Measurements from ENCODE around the gene DLG2. TPM values are rescaled to one million over a fixed set of nuclear protein-coding genes. Genes with fewer than 3 reads are reported as not detected.

Gene DLG2
- total RNA-seq, 1 donor: 1.1 TPM

GRCh38 chr11:84106541-84106940 lies 1520.6 kb downstream of the DLG2 start:
- no peak for DNase-seq (ENCODE audit: low read depth in 2 of 3, low spot score in 2 of 3)

DNA sequence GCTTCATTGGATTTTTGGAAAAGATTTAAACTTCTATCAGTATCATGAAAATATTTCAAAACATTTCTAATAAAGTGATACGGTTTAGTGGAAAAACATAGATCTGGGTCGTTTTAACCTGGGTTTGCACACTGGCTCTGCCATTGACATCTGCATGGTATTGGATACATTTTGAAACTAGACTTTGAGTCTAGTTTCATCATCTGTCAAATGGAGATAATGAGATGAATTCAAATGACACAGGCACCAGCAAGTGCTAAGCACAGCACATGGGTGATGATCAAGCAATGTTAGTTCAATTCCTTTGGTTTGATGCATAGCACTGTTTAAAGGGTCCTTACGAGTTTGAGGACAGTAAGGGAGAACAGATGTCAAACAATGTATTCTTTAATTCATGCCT lies 1522.0 kb downstream of the DLG2 start:
- no peak for DNase-seq (ENCODE audit: low read depth in 2 of 3, low spot score in 2 of 3)

- DNase-seq (ENCODE audit: low read depth in 2 of 3, low spot score in 2 of 3): no peak
Observed at GRCh38 chr11:84103096-84103495, 1524.0 kb downstream of the DLG2 start.

DNA sequence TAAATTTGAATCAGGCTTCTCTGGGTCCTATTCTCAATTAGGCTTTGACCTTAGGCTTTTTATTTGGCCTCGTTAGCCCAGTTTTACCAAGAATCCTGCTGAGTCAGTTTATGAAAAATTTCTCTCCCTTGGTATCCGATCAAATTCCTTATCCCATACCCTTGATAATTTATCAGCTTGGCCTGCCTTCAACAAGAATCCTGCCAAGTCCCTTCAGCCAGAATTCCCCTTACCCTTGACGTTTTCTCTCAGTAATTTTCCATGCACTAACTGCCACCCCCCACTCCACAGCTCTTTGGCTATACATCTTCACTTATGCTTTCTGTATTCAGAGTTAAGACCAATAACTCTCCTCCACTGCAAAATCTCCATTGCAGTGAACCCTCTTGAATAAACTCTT lies 1530.0 kb downstream of the DLG2 start:
- DNase-seq (ENCODE audit: low read depth in 2 of 3, low spot score in 2 of 3): no peak

DNA sequence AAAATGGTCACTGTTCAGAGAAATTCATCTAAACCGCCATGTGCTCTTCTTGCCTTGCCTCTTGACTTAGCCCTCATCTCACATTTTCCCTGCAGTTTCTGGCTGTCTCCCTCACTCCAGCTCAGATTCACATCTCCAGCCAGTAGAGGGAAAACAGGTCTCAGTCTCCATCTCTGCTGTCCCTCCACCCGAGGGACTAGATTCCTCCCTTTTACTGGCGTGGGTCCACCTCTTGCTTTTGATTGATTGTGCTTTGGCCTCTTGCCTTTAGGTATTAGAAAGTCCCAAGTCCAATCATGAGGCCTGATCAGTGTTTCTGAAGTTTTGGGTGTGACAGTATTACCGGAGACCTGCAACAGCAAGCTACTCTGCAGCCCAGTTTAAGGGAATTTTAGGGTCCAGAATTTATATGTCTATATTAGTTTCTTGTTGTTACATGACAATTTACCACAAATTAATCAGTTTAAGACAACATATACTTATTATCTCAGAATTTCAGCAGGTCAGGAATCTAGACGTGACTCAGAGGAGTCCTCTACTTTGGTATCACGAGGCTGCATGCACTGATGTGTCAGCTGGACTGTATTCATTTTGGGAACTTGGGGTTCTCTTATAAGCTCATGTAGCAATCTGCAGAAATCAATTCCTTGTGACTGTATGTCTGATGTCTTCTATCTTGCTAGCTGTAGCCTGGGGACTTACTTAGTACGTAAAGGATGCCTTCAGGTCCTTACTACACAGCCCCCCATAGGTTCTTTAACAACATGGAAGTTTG lies 1535.7 kb downstream of the DLG2 start:
- no peak for DNase-seq (ENCODE audit: low read depth in 2 of 3, low spot score in 2 of 3)

DNA sequence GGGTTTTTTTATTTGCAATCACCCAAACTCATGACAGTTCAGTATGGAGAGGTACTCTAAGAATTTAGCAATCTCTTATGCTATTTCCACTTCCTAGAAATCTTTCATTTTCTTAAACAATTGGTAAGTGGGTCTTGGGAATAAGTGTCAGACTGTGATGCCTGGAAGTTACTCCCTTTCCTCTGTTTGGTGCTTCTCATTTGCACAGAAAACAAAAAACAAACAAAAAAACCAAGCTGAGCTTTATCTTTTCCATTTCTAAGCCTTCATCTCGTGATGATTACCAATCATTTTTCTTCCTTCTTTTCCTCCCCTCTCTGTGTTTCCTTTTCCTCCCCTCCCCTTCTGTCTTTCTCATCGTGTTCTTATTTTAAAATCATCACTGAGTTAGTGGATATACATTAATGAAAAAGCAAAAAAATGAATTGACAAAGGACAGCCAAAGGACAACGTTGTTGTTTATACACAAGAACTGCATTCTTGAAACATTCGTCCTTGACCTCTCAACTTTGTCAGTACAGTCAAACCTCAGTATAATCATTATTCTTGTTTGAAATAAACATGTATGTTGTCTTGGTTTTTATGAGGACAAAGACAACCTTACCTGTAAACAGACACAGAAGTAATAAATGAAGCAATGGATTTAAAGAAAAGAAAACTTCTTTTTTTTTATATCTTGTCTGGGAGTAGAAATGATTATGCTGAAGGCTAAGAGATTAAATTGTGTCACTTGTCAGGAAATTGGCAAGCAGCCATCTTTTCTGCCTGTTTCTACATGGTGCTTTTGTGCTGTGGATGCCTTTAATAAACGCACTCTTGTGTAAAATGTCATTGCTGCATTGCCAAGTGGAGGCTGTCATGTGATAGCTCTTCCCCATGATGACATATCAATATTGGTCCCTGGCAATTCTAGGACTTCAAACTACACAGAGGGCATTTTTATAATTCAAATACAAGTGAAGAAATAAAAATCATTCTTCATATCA lies 1537.8 kb downstream of the DLG2 start:
- DNase-seq (ENCODE audit: low read depth in 2 of 3, low spot score in 2 of 3): no peak

- no peak for DNase-seq (ENCODE audit: low read depth in 2 of 3, low spot score in 2 of 3)
Observed at GRCh38 chr11:84071851-84072250, 1555.3 kb downstream of the DLG2 start.

DNA sequence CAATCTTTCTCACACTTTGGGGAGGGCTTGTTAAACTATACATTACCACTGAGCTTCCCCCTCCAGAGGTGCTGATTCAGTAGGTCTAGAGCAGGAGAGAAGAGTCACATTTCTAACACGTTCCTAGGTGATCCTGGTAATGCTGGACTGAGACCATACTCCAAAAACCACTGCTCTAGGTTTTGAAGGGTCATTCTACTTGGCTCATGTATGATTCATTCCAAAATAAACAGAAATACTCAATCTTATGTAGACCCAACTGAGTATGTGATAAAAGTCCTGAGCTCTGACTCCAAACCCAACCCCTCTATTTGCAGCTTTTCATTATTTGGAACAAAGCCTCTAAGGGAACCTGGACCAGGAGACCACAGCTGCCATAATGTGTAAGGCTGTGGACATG lies 1558.1 kb downstream of the DLG2 start:
- DNase-seq (ENCODE audit: low read depth in 2 of 3, low spot score in 2 of 3): no peak

DNA sequence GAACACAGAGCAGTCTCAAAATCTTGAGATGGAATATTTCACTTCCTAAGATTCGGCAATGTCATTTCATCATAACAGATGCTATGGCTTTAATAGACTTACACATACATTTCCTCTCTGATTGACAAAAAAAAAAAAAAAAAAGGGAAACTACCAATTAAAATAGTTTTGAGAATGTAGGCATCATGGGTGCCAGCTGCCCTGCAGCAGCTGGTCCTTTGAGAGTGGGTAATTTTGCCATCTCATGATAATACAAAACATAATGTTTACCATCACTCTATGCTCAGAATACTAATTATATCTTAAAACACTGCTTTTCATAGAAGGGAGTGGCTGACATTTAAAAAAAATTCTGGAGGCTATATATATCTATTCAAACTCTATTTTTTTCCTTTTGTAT lies 1565.4 kb downstream of the DLG2 start:
- DNase-seq (ENCODE audit: low read depth in 2 of 3, low spot score in 2 of 3): no peak

- no peak for DNase-seq (ENCODE audit: low read depth in 2 of 3, low spot score in 2 of 3)
Observed at GRCh38 chr11:84056653-84057376, 1570.3 kb downstream of the DLG2 start.

- no peak for DNase-seq (ENCODE audit: low read depth in 2 of 3, low spot score in 2 of 3)
Observed at GRCh38 chr11:84045146-84045545, 1582.0 kb downstream of the DLG2 start.

GRCh38 chr11:84044706-84045105 lies 1582.4 kb downstream of the DLG2 start:
- no peak for DNase-seq (ENCODE audit: low read depth in 2 of 3, low spot score in 2 of 3)

- DNase-seq (ENCODE audit: low read depth in 2 of 3, low spot score in 2 of 3): no peak
Observed at GRCh38 chr11:84036664-84037194, 1590.4 kb downstream of the DLG2 start.

DNA sequence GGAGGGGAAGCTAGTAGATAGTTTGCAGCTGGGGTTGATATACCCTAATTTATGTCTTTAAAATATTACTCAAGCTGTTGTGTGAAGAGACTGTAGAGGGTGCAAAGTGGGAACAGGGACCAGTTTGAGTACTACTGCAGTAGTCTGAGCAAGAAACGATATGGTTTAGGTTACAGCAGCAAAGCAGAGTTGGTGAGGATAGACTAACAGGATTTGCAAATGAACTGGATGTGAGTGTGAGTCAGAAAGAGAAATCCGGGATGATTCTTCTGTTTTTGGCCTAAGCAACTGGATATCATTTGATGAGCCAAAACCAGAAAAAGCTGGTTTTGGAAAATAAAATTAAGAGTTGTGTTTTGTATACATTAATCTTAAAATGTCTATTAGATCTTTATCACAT lies 1591.5 kb downstream of the DLG2 start:
- DNase-seq (ENCODE audit: low read depth in 2 of 3, low spot score in 2 of 3): no peak

DNA sequence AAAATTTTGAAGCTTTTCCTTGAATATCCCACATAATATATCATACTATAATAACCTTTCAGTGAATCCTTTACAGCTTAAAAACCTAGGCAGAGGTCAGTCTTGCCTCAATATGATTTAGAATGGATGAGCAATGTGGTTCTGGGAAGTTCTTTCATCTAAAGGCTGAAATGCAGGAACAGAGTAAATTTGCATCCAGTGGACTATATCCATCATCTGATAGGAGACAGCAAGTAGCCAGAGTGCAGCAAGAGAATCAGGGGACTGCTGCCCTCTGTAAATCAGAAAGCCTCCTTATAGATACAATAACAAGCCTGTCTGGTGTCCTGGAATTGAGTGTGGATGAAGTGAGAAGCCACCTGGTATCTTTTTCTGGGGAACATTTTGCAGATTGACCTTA lies 1592.7 kb downstream of the DLG2 start:
- no peak for DNase-seq (ENCODE audit: low read depth in 2 of 3, low spot score in 2 of 3)

- DNase-seq (ENCODE audit: low read depth in 2 of 3, low spot score in 2 of 3): no peak
Observed at GRCh38 chr11:84024266-84024665, 1602.9 kb downstream of the DLG2 start.

- no peak for DNase-seq (ENCODE audit: low read depth in 2 of 3, low spot score in 2 of 3)
Observed at GRCh38 chr11:84022695-84023094, 1604.4 kb downstream of the DLG2 start.

- DNase-seq (ENCODE audit: low read depth in 2 of 3, low spot score in 2 of 3): no peak
Observed at GRCh38 chr11:84022201-84022600, 1604.9 kb downstream of the DLG2 start.

DNA sequence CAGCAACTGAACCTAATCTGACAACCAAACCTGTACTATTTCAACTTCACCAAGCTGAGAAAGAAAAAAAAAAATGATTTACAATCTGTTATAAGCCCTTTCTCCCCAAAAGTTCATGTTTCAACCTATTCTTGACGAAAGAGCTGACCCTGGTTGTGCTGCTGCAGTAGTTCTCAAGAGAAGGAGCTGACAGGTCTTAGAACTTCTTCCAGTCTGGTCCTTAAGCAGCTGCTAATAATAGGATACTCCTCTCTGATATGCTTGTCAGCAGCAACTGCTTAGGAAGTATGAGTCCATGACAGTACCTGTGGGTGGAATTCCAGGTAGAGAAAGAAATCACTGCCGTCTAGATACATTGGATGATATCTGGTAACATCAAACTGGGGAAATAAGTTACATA lies 1605.9 kb downstream of the DLG2 start:
- no peak for DNase-seq (ENCODE audit: low read depth in 2 of 3, low spot score in 2 of 3)

DNA sequence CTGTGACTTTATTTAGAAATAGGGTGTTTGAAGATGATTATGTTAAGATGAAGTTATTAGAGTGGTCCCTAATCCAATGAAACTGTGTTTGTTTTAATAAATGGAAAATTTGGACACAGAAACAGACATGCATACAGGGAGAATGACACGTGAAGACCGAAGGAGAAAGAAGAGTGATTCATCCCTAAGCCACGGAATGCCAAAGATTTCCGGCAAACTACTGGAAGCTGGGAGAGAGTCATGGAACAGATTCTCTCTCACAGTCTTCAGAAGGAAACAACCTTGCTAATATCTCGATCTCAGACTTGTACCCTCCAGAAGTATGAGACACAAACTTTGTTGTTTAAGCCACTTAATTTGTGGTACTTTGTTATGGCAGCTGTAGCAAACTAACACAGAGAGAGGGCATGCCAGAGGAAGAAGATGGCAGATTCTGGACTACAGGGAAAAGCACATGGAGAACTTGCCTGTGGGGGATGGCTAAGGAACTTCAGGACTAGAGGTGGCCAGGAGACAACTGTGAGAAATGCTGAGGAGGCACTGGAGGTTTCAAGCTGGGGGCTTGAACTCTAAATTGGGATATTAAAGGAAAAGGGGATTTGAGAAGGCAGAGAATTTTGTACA lies 1607.5 kb downstream of the DLG2 start:
- no peak for DNase-seq (ENCODE audit: low read depth in 2 of 3, low spot score in 2 of 3)
